A673 (cell line): ENCODE data around the gene CHRNA7.

ENCODE experiments used
- EZH2 ChIP-seq: fragments of 200-600 bp; sonication (generic); IDR thresholded peaks from 2 replicates; pipeline ENCODE4 v1.6.1; 2017; ENCODE audit warnings: borderline replicate concordance, low read depth, mild to moderate bottlenecking, mixed read lengths, antibody characterized with exemption, low read length; ENCODE audit not compliant: poor library complexity, severe bottlenecking
- TF ChIP-seq, protein P1 (sequence below): fragments of 300-800, 200-600 bp; sonication (generic); conservative IDR thresholded peaks from 2 replicates; pipeline ENCODE4 v1.5.1; 2017; ENCODE audit warnings: low read depth, mild to moderate bottlenecking, antibody characterized with exemption, low read length, moderate library complexity, mixed read lengths

DNA sequence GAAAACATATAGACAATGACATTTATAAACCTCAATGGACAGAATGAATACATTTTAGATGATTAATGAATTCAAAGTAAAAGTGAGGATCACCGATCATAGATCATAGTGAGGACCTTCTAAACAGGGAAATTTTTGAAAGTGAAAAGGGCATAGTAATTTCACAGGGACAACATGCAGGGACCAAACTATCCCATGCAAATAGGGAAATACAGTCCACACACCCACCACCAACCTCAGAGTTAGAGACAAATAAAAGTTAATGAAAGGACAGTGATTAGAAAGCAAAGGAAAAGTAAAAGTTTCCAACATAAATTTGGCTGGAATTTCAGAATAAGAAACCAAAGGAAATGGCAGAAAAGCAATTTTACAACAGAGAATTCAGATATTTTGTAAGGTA lies 15.4 kb upstream of the CHRNA7 start:
- TF ChIP-seq, protein P1, sequence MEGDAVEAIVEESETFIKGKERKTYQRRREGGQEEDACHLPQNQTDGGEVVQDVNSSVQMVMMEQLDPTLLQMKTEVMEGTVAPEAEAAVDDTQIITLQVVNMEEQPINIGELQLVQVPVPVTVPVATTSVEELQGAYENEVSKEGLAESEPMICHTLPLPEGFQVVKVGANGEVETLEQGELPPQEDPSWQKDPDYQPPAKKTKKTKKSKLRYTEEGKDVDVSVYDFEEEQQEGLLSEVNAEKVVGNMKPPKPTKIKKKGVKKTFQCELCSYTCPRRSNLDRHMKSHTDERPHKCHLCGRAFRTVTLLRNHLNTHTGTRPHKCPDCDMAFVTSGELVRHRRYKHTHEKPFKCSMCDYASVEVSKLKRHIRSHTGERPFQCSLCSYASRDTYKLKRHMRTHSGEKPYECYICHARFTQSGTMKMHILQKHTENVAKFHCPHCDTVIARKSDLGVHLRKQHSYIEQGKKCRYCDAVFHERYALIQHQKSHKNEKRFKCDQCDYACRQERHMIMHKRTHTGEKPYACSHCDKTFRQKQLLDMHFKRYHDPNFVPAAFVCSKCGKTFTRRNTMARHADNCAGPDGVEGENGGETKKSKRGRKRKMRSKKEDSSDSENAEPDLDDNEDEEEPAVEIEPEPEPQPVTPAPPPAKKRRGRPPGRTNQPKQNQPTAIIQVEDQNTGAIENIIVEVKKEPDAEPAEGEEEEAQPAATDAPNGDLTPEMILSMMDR: no peak
- no peak for TF ChIP-seq EZH2
